HEK293T (cell line): ENCODE data around the gene GHR.

ENCODE experiments used
- BHLHE40 ChIP-seq: fragments of 450-650 bp; IDR thresholded peaks from 2 replicates; pipeline ENCODE4 v1.6.1; 2016; ENCODE audit warnings: mild to moderate bottlenecking, moderate library complexity, borderline replicate concordance
- ELF4 ChIP-seq: fragments of 450-650 bp; IDR thresholded peaks from 2 replicates; pipeline ENCODE4 v1.6.1; 2017; ENCODE audit warnings: antibody characterized with exemption
- FOXK2 ChIP-seq: fragments of 450-650 bp; IDR thresholded peaks from 2 replicates; pipeline ENCODE4 v1.6.1; 2016; ENCODE audit warnings: mild to moderate bottlenecking
- HDGF ChIP-seq: fragments of 450-650 bp; IDR thresholded peaks from 2 replicates; pipeline ENCODE4 v1.6.1; 2017; ENCODE audit warnings: antibody characterized with exemption, borderline replicate concordance
- NFRKB ChIP-seq: fragments of 450-650 bp; IDR thresholded peaks from 2 replicates; pipeline ENCODE4 v1.6.1; 2016; ENCODE audit warnings: mild to moderate bottlenecking, moderate library complexity
- PKNOX1 ChIP-seq: fragments of 450-650 bp; IDR thresholded peaks from 2 replicates; pipeline ENCODE4 v1.6.1; 2016
- SP1 ChIP-seq: fragments of 450-650 bp; IDR thresholded peaks from 2 replicates; pipeline ENCODE4 v1.6.1; 2017
- SUZ12 ChIP-seq: fragments of 450-650 bp; IDR thresholded peaks from 2 replicates; pipeline ENCODE4 v1.6.1; 2016; ENCODE audit warnings: mild to moderate bottlenecking

- TF ChIP-seq PKNOX1 (peak; percentile 73), SUZ12 (no peak), HDGF (no peak), SP1 (no peak), ELF4 (no peak), NFRKB (no peak), BHLHE40 (no peak), FOXK2 (no peak)
Observed at GRCh38 chr5:42595597-42595996, 172.4 kb downstream of the GHR start.
